Nephron progenitor cell (in vitro differentiated cells): ENCODE measurements around the gene MOCOS.

Source experiments
- DNase-seq: peaks from one replicate; pipeline ENCODE4 v3.0.0; 2021
- H3K27ac Mint-ChIP-seq: 2 replicates; pipeline ENCODE4 v1.8.0; 2021; ENCODE audit warnings: mild to moderate bottlenecking, moderate library complexity, mixed read lengths
- H3K27me3 Mint-ChIP-seq: 2 replicates; pipeline ENCODE4 v1.8.0; 2021; ENCODE audit warnings: mild to moderate bottlenecking, low read depth, mixed read lengths; ENCODE audit not compliant: poor library complexity
- H3K36me3 Mint-ChIP-seq: 2 replicates; pipeline ENCODE4 v1.8.0; 2021; ENCODE audit warnings: low read depth, mixed read lengths
- H3K4me1 Mint-ChIP-seq: 2 replicates; pipeline ENCODE4 v1.8.0; 2021; ENCODE audit warnings: mixed read lengths
- H3K4me3 Mint-ChIP-seq: 2 replicates; pipeline ENCODE4 v1.8.0; 2021; ENCODE audit warnings: mild to moderate bottlenecking, moderate library complexity, mixed read lengths
- H3K9me3 Mint-ChIP-seq: 2 replicates; pipeline ENCODE4 v1.8.0; 2021; ENCODE audit warnings: mild to moderate bottlenecking, moderate library complexity, mixed read lengths
- CTCF ChIP-seq: fragments of 200-600 bp; sonication (generic); IDR thresholded peaks from 2 replicates; pipeline ENCODE4 v1.5.0; 2021; ENCODE audit warnings: antibody characterized with exemption

MOCOS gene

GRCh38 chr18:36262971-36263370 is 75.7 kb downstream of the MOCOS start:
- H3K27ac Mint-ChIP-seq, result no peak overlapping the region

GRCh38 chr18:36264283-36264682 is 77.0 kb downstream of the MOCOS start:
- Mint-ChIP-seq H3K27me3 (peaks cover 9% of the 10 kb centered on the region), H3K27ac (no peak overlapping the region), H3K9me3 (no peaks in the 10 kb centered on the region), H3K4me1 (peaks cover 26% of the 10 kb centered on the region), H3K36me3 (no peaks in the 10 kb centered on the region), H3K4me3 (no peak overlapping the region)
- no peak for TF ChIP-seq CTCF
- DNase-seq, result no peak

More at GRCh38 chr18:36262971-36263370, 75.7 kb downstream of the MOCOS start:
- no peak for TF ChIP-seq CTCF
- Mint-ChIP-seq H3K4me1 (peaks cover 26% of the 10 kb centered on the region), H3K9me3 (no peaks in the 10 kb centered on the region), H3K4me3 (no peak overlapping the region), H3K27me3 (peaks cover 9% of the 10 kb centered on the region), H3K36me3 (no peaks in the 10 kb centered on the region)
- no peak for DNase-seq

GRCh38 chr18:36265015-36265414 is 77.7 kb downstream of the MOCOS start:
- TF ChIP-seq CTCF, result no peak
- no peak for DNase-seq
- peaks cover 26% of the 10 kb centered on the region for H3K4me1 Mint-ChIP-seq
- H3K27ac Mint-ChIP-seq, result no peak overlapping the region
- peaks cover 9% of the 10 kb centered on the region for H3K27me3 Mint-ChIP-seq
- no peaks in the 10 kb centered on the region for H3K9me3 Mint-ChIP-seq
- no peaks in the 10 kb centered on the region for H3K36me3 Mint-ChIP-seq
- H3K4me3 Mint-ChIP-seq, result no peak overlapping the region

GRCh38 chr18:36269157-36269556 is 81.9 kb downstream of the MOCOS start:
- no peak for DNase-seq
- peaks cover 9% of the 10 kb centered on the region for H3K27me3 Mint-ChIP-seq
- H3K4me1 Mint-ChIP-seq, result peaks cover 20% of the 10 kb centered on the region
- H3K4me3 Mint-ChIP-seq, result no peak overlapping the region
- H3K36me3 Mint-ChIP-seq, result no peaks in the 10 kb centered on the region
- no peak overlapping the region for H3K27ac Mint-ChIP-seq
- H3K9me3 Mint-ChIP-seq, result no peaks in the 10 kb centered on the region
- TF ChIP-seq CTCF, result no peak

- Mint-ChIP-seq H3K9me3 (no peaks in the 10 kb centered on the region), H3K4me1 (peaks cover 4% of the 10 kb centered on the region), H3K4me3 (no peak overlapping the region), H3K27ac (no peak overlapping the region), H3K36me3 (no peaks in the 10 kb centered on the region), H3K27me3 (peaks cover 12% of the 10 kb centered on the region)
- no peak for TF ChIP-seq CTCF
- no peak for DNase-seq
Measured at GRCh38 chr18:36271153-36271552, 83.9 kb downstream of the MOCOS start.

GRCh38 chr18:36273347-36273746 is 86.0 kb downstream of the MOCOS start:
- Mint-ChIP-seq H3K27me3 (peaks cover 5% of the 10 kb centered on the region), H3K36me3 (no peaks in the 10 kb centered on the region), H3K4me1 (no peaks in the 10 kb centered on the region), H3K9me3 (no peaks in the 10 kb centered on the region), H3K27ac (no peak overlapping the region), H3K4me3 (no peak overlapping the region)
- TF ChIP-seq CTCF, result no peak
- DNase-seq, result no peak
